Mesothelial cell of epicardium (in vitro differentiated cells): ENCODE results near the gene FDXR. TPM values are rescaled to one million over a fixed set of nuclear protein-coding genes. Genes with fewer than 3 reads are reported as not detected.
A peak's percentile ranks its signal among the peaks of the same experiment; 100 is the strongest.

Experiments used
- DNase-seq, 2 experiments: peaks; one replicate each; pipeline ENCODE4 v3.0.0; 2021; ENCODE audit warnings: low spot score in 2 of 2; ENCODE audit not compliant: unreplicated experiment in 2 of 2
- H3K27ac Mint-ChIP-seq: 2 replicates; pipeline ENCODE4 v1.8.0; 2021; ENCODE audit warnings: mixed read lengths
- H3K27me3 Mint-ChIP-seq: 2 replicates; pipeline ENCODE4 v1.8.0; 2021; ENCODE audit warnings: low read depth, mixed read lengths
- H3K36me3 Mint-ChIP-seq: 2 replicates; pipeline ENCODE4 v1.8.0; 2021; ENCODE audit warnings: mixed read lengths
- H3K4me1 Mint-ChIP-seq: 2 replicates; pipeline ENCODE4 v1.8.0; 2021; ENCODE audit warnings: mixed read lengths
- H3K4me3 Mint-ChIP-seq: 2 replicates; pipeline ENCODE4 v1.8.0; 2021; ENCODE audit warnings: mild to moderate bottlenecking, moderate library complexity, mixed read lengths
- H3K9me3 Mint-ChIP-seq: 2 replicates; pipeline ENCODE4 v1.8.0; 2021; ENCODE audit warnings: mixed read lengths
- CTCF ChIP-seq: fragments of 200-600 bp; sonication (generic); IDR thresholded peaks from one replicate; pipeline ENCODE4 v1.5.0; 2021; ENCODE audit warnings: antibody characterized with exemption; ENCODE audit not compliant: unreplicated experiment
- total RNA-seq: library from RNA; stranded (reverse); gene quantifications from 3 replicates; pipeline ENCODE4 v1.2.1, GENCODE V29; 2021

FDXR gene
- total RNA-seq, 1 donor from 2014 or later, result 20.4 TPM

GRCh38 chr17:74858672-74859458, 13.9 kb downstream of the FDXR start:
- no peak for TF ChIP-seq CTCF
- no peak for DNase-seq
- Mint-ChIP-seq H3K4me3 (peak overlapping the region; percentile 56), H3K36me3 (peaks cover 5% of the 10 kb centered on the region), H3K27me3 (peaks cover 89% of the 10 kb centered on the region), H3K27ac (no peak overlapping the region), H3K9me3 (no peaks in the 10 kb centered on the region), H3K4me1 (peaks cover 7% of the 10 kb centered on the region)

GRCh38 chr17:74857191-74857590, 15.6 kb downstream of the FDXR start:
- Mint-ChIP-seq H3K9me3 (no peaks in the 10 kb centered on the region), H3K4me3 (no peak overlapping the region), H3K36me3 (no peaks in the 10 kb centered on the region), H3K4me1 (peaks cover 16% of the 10 kb centered on the region), H3K27ac (no peak overlapping the region), H3K27me3 (peaks cover 89% of the 10 kb centered on the region)
- no peak for TF ChIP-seq CTCF
- DNase-seq, result no peak

GRCh38 chr17:74856112-74856511, 16.7 kb downstream of the FDXR start:
- H3K27me3 Mint-ChIP-seq, result peaks cover 88% of the 10 kb centered on the region
- no peaks in the 10 kb centered on the region for H3K36me3 Mint-ChIP-seq
- H3K4me1 Mint-ChIP-seq, result peaks cover 12% of the 10 kb centered on the region
- TF ChIP-seq CTCF, result no peak
- H3K27ac Mint-ChIP-seq, result no peak overlapping the region
- H3K9me3 Mint-ChIP-seq, result no peaks in the 10 kb centered on the region
- no peak overlapping the region for H3K4me3 Mint-ChIP-seq
- DNase-seq, result no peak

GRCh38 chr17:74855323-74855722, 17.5 kb downstream of the FDXR start:
- no peak overlapping the region for H3K4me3 Mint-ChIP-seq
- H3K27me3 Mint-ChIP-seq, result peaks cover 88% of the 10 kb centered on the region
- no peak overlapping the region for H3K27ac Mint-ChIP-seq
- H3K36me3 Mint-ChIP-seq, result no peaks in the 10 kb centered on the region
- TF ChIP-seq CTCF, result no peak
- no peak for DNase-seq
- H3K9me3 Mint-ChIP-seq, result no peaks in the 10 kb centered on the region
- H3K4me1 Mint-ChIP-seq, result peaks cover 12% of the 10 kb centered on the region

- no peak for DNase-seq
- H3K4me3 Mint-ChIP-seq, result no peak overlapping the region
- H3K4me1 Mint-ChIP-seq, result peaks cover 9% of the 10 kb centered on the region
- peaks cover 87% of the 10 kb centered on the region for H3K27me3 Mint-ChIP-seq
- no peaks in the 10 kb centered on the region for H3K9me3 Mint-ChIP-seq
- no peak overlapping the region for H3K27ac Mint-ChIP-seq
- H3K36me3 Mint-ChIP-seq, result no peaks in the 10 kb centered on the region
- TF ChIP-seq CTCF, result no peak
Measured at GRCh38 chr17:74854792-74855191, 18.0 kb downstream of the FDXR start.

- no peaks in the 10 kb centered on the region for H3K9me3 Mint-ChIP-seq
- no peak for TF ChIP-seq CTCF
- H3K4me1 Mint-ChIP-seq, result peaks cover 9% of the 10 kb centered on the region
- no peak for DNase-seq
- no peak overlapping the region for H3K27ac Mint-ChIP-seq
- no peak overlapping the region for H3K4me3 Mint-ChIP-seq
- H3K27me3 Mint-ChIP-seq, result peaks cover 87% of the 10 kb centered on the region
- H3K36me3 Mint-ChIP-seq, result no peaks in the 10 kb centered on the region
Measured at GRCh38 chr17:74853669-74854068, 19.1 kb downstream of the FDXR start.
